Heart left ventricle (tissue), 16 donors: ENCODE data around the gene OLFM2. TPM values are rescaled to one million over a fixed set of nuclear protein-coding genes. Genes with fewer than 3 reads are reported as not detected.
A peak's percentile ranks its signal among the peaks of the same experiment; 100 is the strongest.
"Not testable (repeated sequence)": the region's sequence is repeated elsewhere in the genome, so short reads cannot be mapped to it uniquely, and the experiment has no call there.

Source experiments
- ATAC-seq, 4 donors: fragments of 200-7000 bp; cut with Tn5 transposase; one replicate each; pipeline ENCODE4 v1.9.1; 2020 to 2022; ENCODE audit warnings: moderate library complexity in 4 of 4, mild to moderate bottlenecking in 3 of 4, moderate number of reproducible peaks in 1 of 4
- DNase-seq, 5 donors: peaks; one replicate each; pipeline ENCODE4 v3.0.0-alpha.2; 2020
- H3K27ac ChIP-seq, 12 donors: fragments of 200-600 bp; sonication (generic) in 4 of 12; one replicate each; pipeline versions ENCODE4 v1.5.0 to v1.8.0; 2016 to 2022; ENCODE audit warnings: mild to moderate bottlenecking in 2 of 12
- H3K27me3 ChIP-seq, 9 donors: fragments of 200-600 bp; sonication (generic) in 2 of 9; one replicate each; pipeline versions ENCODE4 v1.5.1 to v1.8.0; 2016 to 2022; ENCODE audit warnings: mild to moderate bottlenecking in 3 of 9
- H3K36me3 ChIP-seq, 9 donors: fragments of 200-600 bp; sonication (generic) in 2 of 9; one replicate each; pipeline versions ENCODE4 v1.5.0 to v1.8.0; 2018 to 2022; ENCODE audit warnings: mild to moderate bottlenecking in 2 of 9
- H3K4me1 ChIP-seq, 12 donors: fragments of 200-600 bp; sonication (generic) in 4 of 12; one replicate each; pipeline versions ENCODE4 v1.5.0 to v1.8.0; 2016 to 2022; ENCODE audit warnings: mild to moderate bottlenecking in 3 of 12
- H3K4me3 ChIP-seq, 12 donors: fragments of 200-600 bp; sonication (generic) in 4 of 12; one replicate each; pipeline versions ENCODE4 v1.5.0 to v1.8.0; 2017 to 2022; ENCODE audit warnings: mild to moderate bottlenecking in 9 of 12, moderate library complexity in 4 of 12
- H3K9me3 ChIP-seq, 12 donors: fragments of 200-600 bp; sonication (generic) in 4 of 12; one replicate each; pipeline versions ENCODE4 v1.5.0 to v1.8.0; 2016 to 2022; ENCODE audit warnings: mild to moderate bottlenecking in 1 of 12
- POLR2A ChIP-seq, 2 donors: fragments of 450-650 bp; IDR thresholded peaks; one replicate each; pipeline ENCODE4 v1.6.1; 2017; ENCODE audit warnings: antibody characterized with exemption in 2 of 2, mild to moderate bottlenecking in 2 of 2, moderate library complexity in 2 of 2
- WGBS, 4 donors: extraction: QIAGEN DNeasy Blood & Tissue Kit in 2 of 4; methylation state at CpG; one replicate each; pipeline versions ENCODE4 v1.1.5 to v1.1.7; 2013 to 2018; 5-methylcytosine and 5-hydroxymethylcytosine counted together
- intact Hi-C, 10 donors: fragments of 100-400 bp; cut with DNase I; formaldehyde crosslinking; loops; one replicate each; pipeline versions ENCODE4 v1.11.1 to v1.14.2; 2022
- polyA plus RNA-seq, 2 donors: library from polyadenylated mRNA; stranded (reverse); fragments of 200-250 nt; gene quantifications; one replicate each; pipeline ENCODE4 v1.2.3, GENCODE V29; 2013
- total RNA-seq, 9 donors: library from RNA; depleted of rRNA in 2 of 9; stranded (reverse); fragments of >200 nt in 2 of 9; fragmentation: NEBNext Ultra II Directional in 3 of 9; extraction: Animal tissue kit (Norgen Biotek cat#: 25700) in 3 of 9; gene quantifications; one replicate each; pipeline versions ENCODE4 v1.1.0 to v1.2.4, GENCODE V29; 2016 to 2023
- TF ChIP-seq, protein P1 (sequence below), 12 donors: fragments of 200-600 bp; sonication (generic) in 4 of 12; IDR thresholded peaks; one replicate each; pipeline versions ENCODE4 v1.5.0 to v1.8.0; 2018 to 2022; ENCODE audit warnings: antibody characterized with exemption in 12 of 12, mild to moderate bottlenecking in 5 of 12
- donor health status: ischemic (EF 13 %, LVEDD 7.1; RV severe dilation, severe dysfunction).
- donor health status: healthy with polysubstance abuse.
- donor health status: DM: no; HTN: yes; CAD: no.
- donor health status: DM: no; HTN: no; CAD: no.
- donor health status: ischemic (EF 25% LVEDD 6.9; RV normal size, moderate dysfunction).
- donor health status: ischemic (EF 25% LVEDD 5.7; RV mildly dilated, moderate dysfunction).
- donor health status: healthy.
- donor health status: DM: yes; HTN: yes; CAD: no.
- donor health status: ischemic (EF 35%, LVEDD 5.7; RV mildly dilated, moderate dysfunction).
- donor health status: nonischemic (EF 11% LVEDD 7.7; RV severe dilation, severe dysfunction).
- donor health status: DM: yes; HTN: yes; CAD: no.
- donor health status: PGD.
- donor health status: ischemic (EF 29% LVEDD 5.4; RV normal size, mild dysfunction).
- donor health status: nonischemic (EF 23%, LVEDD 6.1; RV moderate dilation, normal function).

The OLFM2 gene
- total and polyA plus RNA-seq, 11 donors: 0.67 to 4.6 (median 2.4) TPM

GRCh38 chr19:9931629-9932028 is 4.7 kb downstream of the OLFM2 start:
- ATAC-seq: no peak
- WGBS, 4 donors: 75 to 86% (median 79%) methylated on average over 1 of the region's 1 CpG
- TF ChIP-seq, protein P1, sequence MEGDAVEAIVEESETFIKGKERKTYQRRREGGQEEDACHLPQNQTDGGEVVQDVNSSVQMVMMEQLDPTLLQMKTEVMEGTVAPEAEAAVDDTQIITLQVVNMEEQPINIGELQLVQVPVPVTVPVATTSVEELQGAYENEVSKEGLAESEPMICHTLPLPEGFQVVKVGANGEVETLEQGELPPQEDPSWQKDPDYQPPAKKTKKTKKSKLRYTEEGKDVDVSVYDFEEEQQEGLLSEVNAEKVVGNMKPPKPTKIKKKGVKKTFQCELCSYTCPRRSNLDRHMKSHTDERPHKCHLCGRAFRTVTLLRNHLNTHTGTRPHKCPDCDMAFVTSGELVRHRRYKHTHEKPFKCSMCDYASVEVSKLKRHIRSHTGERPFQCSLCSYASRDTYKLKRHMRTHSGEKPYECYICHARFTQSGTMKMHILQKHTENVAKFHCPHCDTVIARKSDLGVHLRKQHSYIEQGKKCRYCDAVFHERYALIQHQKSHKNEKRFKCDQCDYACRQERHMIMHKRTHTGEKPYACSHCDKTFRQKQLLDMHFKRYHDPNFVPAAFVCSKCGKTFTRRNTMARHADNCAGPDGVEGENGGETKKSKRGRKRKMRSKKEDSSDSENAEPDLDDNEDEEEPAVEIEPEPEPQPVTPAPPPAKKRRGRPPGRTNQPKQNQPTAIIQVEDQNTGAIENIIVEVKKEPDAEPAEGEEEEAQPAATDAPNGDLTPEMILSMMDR (IDR thresholded peaks at IDR 0.05): no peak
- no peak for TF ChIP-seq POLR2A (IDR thresholded peaks at IDR 0.05)
- Histone ChIP-seq H3K36me3 (no peaks in the 10 kb centered on the region), H3K9me3 (no peaks in the 10 kb centered on the region), H3K27me3 (peaks cover 7 to 50% (median 31%) of the 10 kb centered on the region in 9 donors), H3K4me3 (no peak overlapping the region), H3K27ac (no peak overlapping the region), H3K4me1 (peaks cover 0 to 28% (median 10%) of the 10 kb centered on the region in 12 donors)
- no peak for DNase-seq
- intact Hi-C loops: loop anchor here (1.0 to 10.0 kb wide), 15 partner anchors 76 to 459 kb away; partner anchors contain the start of genes P2RY11 (in 4 of the 10), TYK2 (in 3 of the 10), EIF3G (in 2 of the 10) and MRPL4 (in 2 of the 10)

GRCh38 chr19:9923440-9923839 is 12.9 kb downstream of the OLFM2 start:
- DNase-seq (no peak), ATAC-seq (no peak)
- WGBS, 4 donors: 86 to 97% (median 90%) methylated on average over 4 of the region's 4 CpGs
- no peak for TF ChIP-seq POLR2A (IDR thresholded peaks at IDR 0.05)
- TF ChIP-seq, protein P1 (IDR thresholded peaks at IDR 0.05): no peak
- H3K4me3 ChIP-seq: no peak overlapping the region
- intact Hi-C loops: no loop called here
- no peak overlapping the region for H3K27ac ChIP-seq
- no peaks in the 10 kb centered on the region for H3K4me1 ChIP-seq
- H3K27me3 ChIP-seq: peaks cover 0 to 4% (median 0%) of the 10 kb centered on the region in 9 donors
- H3K36me3 ChIP-seq: no peaks in the 10 kb centered on the region
- H3K9me3 ChIP-seq: peaks cover 0 to 3% (median 0%) of the 10 kb centered on the region in 12 donors

DNA sequence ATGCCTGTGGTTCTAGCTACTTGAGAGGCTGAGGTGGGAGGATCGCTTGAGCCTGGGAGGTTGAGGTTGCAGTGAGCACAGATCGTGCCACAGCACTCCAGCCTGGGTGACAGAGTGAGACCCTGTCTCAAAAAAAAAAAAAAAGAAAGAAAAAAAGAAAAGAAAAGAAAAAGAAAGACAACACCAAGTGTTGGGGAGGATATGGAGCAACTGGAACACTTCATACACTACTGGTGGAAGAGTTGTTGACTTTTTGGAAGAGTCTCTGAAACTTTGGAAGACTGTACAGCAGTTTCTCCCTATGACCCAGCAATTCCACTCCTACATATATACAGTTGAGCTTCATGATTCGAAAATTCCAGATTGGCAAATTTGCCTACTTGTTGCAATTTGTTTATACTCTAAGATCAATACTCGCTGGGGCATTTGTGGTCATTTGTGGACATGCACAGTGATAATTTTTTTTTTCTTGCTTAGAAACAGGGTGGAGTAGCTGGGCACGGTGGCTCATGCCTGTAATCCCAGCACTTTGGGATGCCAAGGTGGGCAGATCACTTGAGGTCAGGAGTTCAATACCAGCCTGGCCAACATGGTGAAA is 13.4 kb downstream of the OLFM2 start:
- 81 to 84% (median 82%) methylated on average over 5 of the region's 5 CpGs for WGBS, 4 donors
- H3K9me3 ChIP-seq, H3K4me1 ChIP-seq, ATAC-seq, intact Hi-C loops, DNase-seq, H3K4me3 ChIP-seq, H3K27ac ChIP-seq, H3K36me3 ChIP-seq, H3K27me3 ChIP-seq: not testable (repeated sequence)

- Histone ChIP-seq H3K27ac (no peak overlapping the region), H3K36me3 (no peaks in the 10 kb centered on the region), H3K27me3 (peaks cover 9 to 38% (median 24%) of the 10 kb centered on the region in 9 donors), H3K9me3 (no peaks in the 10 kb centered on the region), H3K4me3 (no peak overlapping the region), H3K4me1 (peaks cover 0 to 21% (median 11%) of the 10 kb centered on the region in 12 donors)
- DNase-seq: peak in 1 of 5 donors; percentile 20
- intact Hi-C loops: no loop called here
- no peak for TF ChIP-seq POLR2A (IDR thresholded peaks at IDR 0.05)
- TF ChIP-seq, protein P1 (IDR thresholded peaks at IDR 0.05): no peak
- 3 to 9% (median 6%) methylated on average over 3 of the region's 3 CpGs for WGBS, 4 donors
- peak in 3 of 4 donors; percentile 69 to 81 (median 77) for ATAC-seq
Measured at GRCh38 chr19:9917321-9917720, 19.0 kb downstream of the OLFM2 start.
